ENCODE results near the gene CERS6.

- TF ChIP-seq CHD2 (IDR thresholded peaks at IDR 0.05; ENCODE audit: low read length): no peak
- TF ChIP-seq POLR2A (IDR thresholded peaks at IDR 0.05; ENCODE audit: control extremely low read depth in 1 of 2, low read depth in 2 of 2, low read length in 2 of 2): no peak
- no peak for TF ChIP-seq SIRT6 (IDR thresholded peaks at IDR 0.05; ENCODE audit: low read length)
- TF ChIP-seq SRF (IDR thresholded peaks at IDR 0.05; ENCODE audit: low read depth, low read length): no peak
- TF ChIP-seq BRCA1 (IDR thresholded peaks at IDR 0.05; ENCODE audit: low read depth, low read length): no peak
- no peak for TF ChIP-seq POLR2AphosphoS5 (IDR thresholded peaks at IDR 0.05; ENCODE audit: low read depth, low read length)
- TF ChIP-seq CEBPB (IDR thresholded peaks at IDR 0.05; ENCODE audit: low read depth, low read length): no peak
These were observed 17.5 kb upstream of the CERS6 start for GRCh38 chr2:168438553-168438952.
